ENCODE results near the gene GCH1.

Gene GCH1, protein sequence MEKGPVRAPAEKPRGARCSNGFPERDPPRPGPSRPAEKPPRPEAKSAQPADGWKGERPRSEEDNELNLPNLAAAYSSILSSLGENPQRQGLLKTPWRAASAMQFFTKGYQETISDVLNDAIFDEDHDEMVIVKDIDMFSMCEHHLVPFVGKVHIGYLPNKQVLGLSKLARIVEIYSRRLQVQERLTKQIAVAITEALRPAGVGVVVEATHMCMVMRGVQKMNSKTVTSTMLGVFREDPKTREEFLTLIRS

DNA sequence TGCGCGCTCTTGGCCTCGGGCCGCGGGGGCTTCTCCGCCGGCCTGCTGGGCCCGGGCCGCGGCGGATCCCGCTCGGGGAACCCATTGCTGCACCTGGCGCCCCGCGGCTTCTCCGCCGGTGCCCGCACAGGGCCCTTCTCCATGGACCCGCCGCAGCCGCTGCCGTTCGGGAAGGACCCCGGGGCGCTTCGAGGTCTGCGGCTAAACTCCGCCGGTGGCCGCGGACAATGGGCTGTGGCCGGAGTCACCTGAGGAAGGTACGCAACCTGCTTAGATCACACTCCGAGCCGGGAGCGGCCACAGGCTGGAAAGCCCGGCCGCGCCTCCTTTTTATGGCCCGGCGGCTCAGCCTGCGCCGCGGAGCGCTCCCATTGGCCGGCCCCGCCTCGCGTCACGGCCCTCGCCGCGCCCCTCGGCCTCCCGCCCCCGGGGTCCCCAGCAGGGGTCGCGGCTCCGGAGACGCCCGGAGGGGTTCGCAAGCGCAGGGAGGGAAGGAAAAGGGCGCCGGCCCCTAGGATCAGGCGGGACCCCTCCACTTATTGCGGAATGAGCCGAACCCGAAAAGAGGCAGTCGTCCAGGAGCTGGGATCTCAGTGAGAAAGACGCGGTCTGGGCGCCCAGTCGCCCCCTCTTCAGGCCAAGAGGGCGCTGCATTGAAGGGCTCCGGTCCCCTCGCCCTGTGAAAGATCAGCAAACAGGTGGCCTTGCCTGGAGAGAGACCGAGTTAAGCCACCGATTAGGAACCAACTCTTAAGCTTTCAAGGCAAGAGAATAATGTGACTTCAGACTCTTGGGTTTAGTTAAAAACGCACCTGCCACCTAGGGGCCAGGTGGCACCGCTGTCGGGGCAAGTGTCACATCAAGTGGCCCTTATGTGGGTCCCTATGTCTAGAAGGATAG, at the start of gene GCH1:
TSS of gene GCH1 (minus strand) at position 306 of the 900 bp plus-strand sequence. CDS start at position 143, 163 bp downstream.
- Histone ChIP-seq H3K9ac (peak within 1 kb of the TSS; percentile 34), H3K79me2 (no peaks in the 10 kb centered on the region), H3K4me1 (no peaks in the 10 kb centered on the region), H2AFZ (peak within 1 kb of the TSS; percentile 98), H3K4me3 (ENCODE audit: low read depth, low read length) (peak within 1 kb of the TSS; percentile 71), H3K36me3 (ENCODE audit: control insufficient read depth, insufficient read depth, low read length) (no peaks in the 10 kb centered on the region), H3K27me3 (ENCODE audit: control insufficient read depth, insufficient read depth, low read length) (no peaks in the 10 kb centered on the region), H3K27ac (peak within 1 kb of the TSS; percentile 77), H3K9me3 (ENCODE audit: control insufficient read depth, low read length) (no peaks in the 10 kb centered on the region), H3K4me2 (ENCODE audit: low read length) (peak within 1 kb of the TSS; percentile 99)
- TF ChIP-seq, protein P1, sequence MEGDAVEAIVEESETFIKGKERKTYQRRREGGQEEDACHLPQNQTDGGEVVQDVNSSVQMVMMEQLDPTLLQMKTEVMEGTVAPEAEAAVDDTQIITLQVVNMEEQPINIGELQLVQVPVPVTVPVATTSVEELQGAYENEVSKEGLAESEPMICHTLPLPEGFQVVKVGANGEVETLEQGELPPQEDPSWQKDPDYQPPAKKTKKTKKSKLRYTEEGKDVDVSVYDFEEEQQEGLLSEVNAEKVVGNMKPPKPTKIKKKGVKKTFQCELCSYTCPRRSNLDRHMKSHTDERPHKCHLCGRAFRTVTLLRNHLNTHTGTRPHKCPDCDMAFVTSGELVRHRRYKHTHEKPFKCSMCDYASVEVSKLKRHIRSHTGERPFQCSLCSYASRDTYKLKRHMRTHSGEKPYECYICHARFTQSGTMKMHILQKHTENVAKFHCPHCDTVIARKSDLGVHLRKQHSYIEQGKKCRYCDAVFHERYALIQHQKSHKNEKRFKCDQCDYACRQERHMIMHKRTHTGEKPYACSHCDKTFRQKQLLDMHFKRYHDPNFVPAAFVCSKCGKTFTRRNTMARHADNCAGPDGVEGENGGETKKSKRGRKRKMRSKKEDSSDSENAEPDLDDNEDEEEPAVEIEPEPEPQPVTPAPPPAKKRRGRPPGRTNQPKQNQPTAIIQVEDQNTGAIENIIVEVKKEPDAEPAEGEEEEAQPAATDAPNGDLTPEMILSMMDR (IDR thresholded peaks at IDR 0.05) = peak; percentile 53

DNA sequence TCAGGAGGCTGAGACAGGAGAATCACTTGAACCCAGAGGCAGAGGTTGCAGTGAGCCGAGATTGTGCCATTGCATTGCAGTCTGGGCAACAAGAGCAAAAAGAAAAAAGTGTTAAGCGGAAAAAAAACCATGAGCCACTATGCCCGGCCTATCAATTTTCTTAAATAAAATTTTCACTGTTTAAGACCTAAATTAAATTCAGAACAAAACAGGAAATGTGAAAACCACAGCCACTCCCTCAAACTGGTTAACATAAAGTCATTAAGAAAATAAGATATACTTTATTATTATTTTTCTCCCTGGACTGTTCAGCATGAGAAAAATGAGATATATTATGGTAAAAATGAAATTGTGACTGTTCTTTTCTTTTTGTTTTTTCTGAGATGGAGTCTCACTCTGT, 44.6 kb upstream of the GCH1 start:
- no peaks in the 10 kb centered on the region for H3K79me2 ChIP-seq
- no peak overlapping the region for H3K4me3 ChIP-seq (ENCODE audit: low read depth, low read length)
- H2AFZ ChIP-seq = no peak overlapping the region
- no peak overlapping the region for H3K9ac ChIP-seq
- H3K4me2 ChIP-seq (ENCODE audit: low read length) = no peak overlapping the region
- H3K36me3 ChIP-seq (ENCODE audit: control insufficient read depth, insufficient read depth, low read length) = no peaks in the 10 kb centered on the region
- H3K27me3 ChIP-seq (ENCODE audit: control insufficient read depth, insufficient read depth, low read length) = no peaks in the 10 kb centered on the region
- TF ChIP-seq, protein P1 (IDR thresholded peaks at IDR 0.05) = no peak
- H3K27ac ChIP-seq = no peak overlapping the region
- no peaks in the 10 kb centered on the region for H3K9me3 ChIP-seq (ENCODE audit: control insufficient read depth, low read length)
- H3K4me1 ChIP-seq = no peaks in the 10 kb centered on the region

DNA sequence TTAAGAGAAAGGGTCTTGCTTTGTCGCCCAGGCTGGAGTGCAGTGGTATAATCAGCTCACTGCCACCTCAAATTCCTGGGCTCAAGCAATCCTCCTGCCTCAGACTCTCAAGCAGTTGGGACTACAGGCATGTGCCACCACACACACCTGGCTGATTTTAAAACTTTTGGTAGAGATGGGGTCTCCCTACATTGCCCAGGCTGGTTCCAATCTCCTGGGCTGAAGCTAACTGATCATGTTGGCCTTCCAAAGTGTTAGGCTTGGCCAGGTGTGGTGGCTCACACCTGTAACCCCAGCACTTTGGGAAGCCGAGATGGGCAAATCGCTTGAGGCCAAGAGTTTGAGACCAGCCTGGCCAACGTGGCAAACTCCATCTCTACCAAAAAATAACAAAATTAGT, 43.9 kb upstream of the GCH1 start:
- Histone ChIP-seq H3K36me3 (ENCODE audit: control insufficient read depth, insufficient read depth, low read length) (no peaks in the 10 kb centered on the region), H3K4me1 (no peaks in the 10 kb centered on the region), H3K27ac (no peak overlapping the region)

DNA sequence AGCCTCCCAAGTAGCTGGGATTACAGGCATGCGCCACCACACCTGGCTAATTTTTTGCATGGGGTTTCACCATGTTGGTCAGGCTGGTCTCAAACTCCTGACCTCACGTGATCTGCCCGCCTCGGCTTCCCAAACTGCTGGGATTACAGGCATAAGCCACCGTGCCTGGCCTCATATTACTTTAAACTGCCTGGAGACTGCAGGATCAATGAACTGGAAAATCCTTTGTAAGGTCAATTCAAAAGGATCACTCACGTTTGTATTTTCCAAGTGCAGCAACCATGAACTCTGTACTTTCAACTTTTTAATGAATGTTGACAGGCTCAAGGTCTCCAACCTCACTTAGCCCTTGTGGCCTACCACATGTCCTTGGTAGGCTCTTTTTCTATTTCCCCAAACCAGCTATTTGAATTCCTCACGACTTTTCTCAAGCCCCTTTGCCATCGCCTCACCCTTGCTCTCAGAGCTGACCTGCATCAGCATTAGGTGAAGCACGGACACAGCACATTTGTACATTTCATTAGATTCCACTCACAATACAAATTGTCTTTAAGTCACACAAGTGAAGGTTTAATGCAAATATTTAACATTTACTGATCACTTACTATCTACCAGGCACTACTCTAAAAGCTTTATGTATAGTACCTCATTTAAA, 42.2 kb upstream of the GCH1 start:
- no peaks in the 10 kb centered on the region for H3K9me3 ChIP-seq (ENCODE audit: control insufficient read depth, low read length)
- no peak overlapping the region for H3K27ac ChIP-seq
- H3K4me1 ChIP-seq = no peaks in the 10 kb centered on the region
- H3K79me2 ChIP-seq = no peaks in the 10 kb centered on the region
- H2AFZ ChIP-seq = no peak overlapping the region
- no peaks in the 10 kb centered on the region for H3K36me3 ChIP-seq (ENCODE audit: control insufficient read depth, insufficient read depth, low read length)
- H3K27me3 ChIP-seq (ENCODE audit: control insufficient read depth, insufficient read depth, low read length) = no peaks in the 10 kb centered on the region
- TF ChIP-seq, protein P1 (IDR thresholded peaks at IDR 0.05) = no peak
- H3K9ac ChIP-seq = no peak overlapping the region
- H3K4me3 ChIP-seq (ENCODE audit: low read depth, low read length) = no peak overlapping the region
- no peak overlapping the region for H3K4me2 ChIP-seq (ENCODE audit: low read length)

More for the DNA sequence above, 43.9 kb upstream of the GCH1 start:
- H3K4me3 ChIP-seq (ENCODE audit: low read depth, low read length) = no peak overlapping the region
- H3K9me3 ChIP-seq (ENCODE audit: control insufficient read depth, low read length) = no peaks in the 10 kb centered on the region
- H3K27me3 ChIP-seq (ENCODE audit: control insufficient read depth, insufficient read depth, low read length) = no peaks in the 10 kb centered on the region
- TF ChIP-seq, protein P1 (IDR thresholded peaks at IDR 0.05) = no peak
- no peaks in the 10 kb centered on the region for H3K79me2 ChIP-seq
- H3K9ac ChIP-seq = no peak overlapping the region
- H3K4me2 ChIP-seq (ENCODE audit: low read length) = no peak overlapping the region
- no peak overlapping the region for H2AFZ ChIP-seq
